Testis (tissue), 2 donors: ENCODE measurements around the gene TMEM91.

Experiments
- CTCF ChIP-seq, 3 experiments: fragments of 450-650 bp in 2 of 3; fragments of 200-600 bp in 1 of 3; sonication (generic) in 1 of 3; IDR thresholded peaks; one replicate each; pipeline ENCODE4 v1.5.1; 2016 to 2019; ENCODE audit warnings: antibody characterized with exemption in 3 of 3, mild to moderate bottlenecking in 2 of 3, moderate library complexity in 1 of 3
- POLR2A ChIP-seq: fragments of 450-650 bp; IDR thresholded peaks from one replicate; pipeline ENCODE4 v1.6.1; 2017; ENCODE audit warnings: antibody characterized with exemption, mild to moderate bottlenecking, moderate library complexity

- TF ChIP-seq POLR2A (no peak), CTCF (IDR thresholded peaks at IDR 0.05) (no peak)
These were observed 54.6 kb downstream of the TMEM91 start for GRCh38 chr19:41430922-41431321.
